HUES64 (cell line): ENCODE results near the gene GPR153.

Source experiments
- H3K27ac ChIP-seq: 2 replicates; pipeline ENCODE4 v1.7.0; 2013; ENCODE audit warnings: low read depth, low read length, inconsistent platforms
- H3K27me3 ChIP-seq: 2 replicates; pipeline ENCODE4 v1.6.1; 2013; ENCODE audit warnings: mild to moderate bottlenecking, low read length; ENCODE audit not compliant: insufficient read depth
- H3K36me3 ChIP-seq: 2 replicates; pipeline ENCODE4 v1.6.1; 2013; ENCODE audit warnings: mild to moderate bottlenecking, low read length; ENCODE audit not compliant: insufficient read depth
- H3K4me1 ChIP-seq: 2 replicates; pipeline ENCODE4 v1.6.1; 2013; ENCODE audit warnings: mild to moderate bottlenecking, low read length, moderate library complexity; ENCODE audit not compliant: insufficient read depth
- H3K4me3 ChIP-seq: 2 replicates; pipeline ENCODE4 v1.5.1; 2013; ENCODE audit warnings: mild to moderate bottlenecking, low read length, moderate library complexity
- H3K9ac ChIP-seq: 2 replicates; pipeline ENCODE4 v1.6.1; 2013; ENCODE audit warnings: mild to moderate bottlenecking, low read depth, low read length
- H3K9me3 ChIP-seq: 2 replicates; pipeline ENCODE4 v1.6.1; 2013; ENCODE audit warnings: low read depth, low read length; ENCODE audit not compliant: insufficient read depth
- WGBS: fragments of 150-250, 120-280 bp; methylation state at CpG from one replicate; pipeline ENCODE4 v1.1.7; 2013; ENCODE audit warnings: missing lambda C conversion rate; 5-methylcytosine and 5-hydroxymethylcytosine counted together

Gene GPR153

GRCh38 chr1:6248161-6248776 lies 12.6 kb downstream of the GPR153 start:
- Histone ChIP-seq H3K4me1 (peaks cover 6% of the 10 kb centered on the region; the same call in 1 of the 2 replicates), H3K9ac (no peak overlapping the region), H3K27ac (no peak overlapping the region), H3K9me3 (no peaks in the 10 kb centered on the region), H3K27me3 (peaks cover 78% of the 10 kb centered on the region), H3K36me3 (no peaks in the 10 kb centered on the region), H3K4me3 (peak overlapping the region; percentile 46; the same call in 1 of the 2 replicates)
- 88% methylated on average over 14 of the region's 14 CpGs for WGBS

- H3K36me3 ChIP-seq, result no peaks in the 10 kb centered on the region
- H3K4me3 ChIP-seq, result no peak overlapping the region
- whole genome bisulfite sequencing, result 77% methylated on average over 5 of the region's 5 CpGs
- no peak overlapping the region for H3K9ac ChIP-seq
- no peaks in the 10 kb centered on the region for H3K9me3 ChIP-seq
- H3K4me1 ChIP-seq, result peaks cover 12% of the 10 kb centered on the region; the same call in 1 of the 2 replicates
- H3K27me3 ChIP-seq, result peaks cover 84% of the 10 kb centered on the region
- no peak overlapping the region; the same call in 1 of the 2 replicates for H3K27ac ChIP-seq
Observed at GRCh38 chr1:6247651-6248050, 13.2 kb downstream of the GPR153 start.

GRCh38 chr1:6246497-6247467 lies 14.1 kb downstream of the GPR153 start:
- Histone ChIP-seq H3K9me3 (no peaks in the 10 kb centered on the region), H3K4me3 (peak overlapping the region; percentile 70), H3K27me3 (peaks cover 81% of the 10 kb centered on the region), H3K36me3 (no peaks in the 10 kb centered on the region), H3K9ac (peak overlapping the region; percentile 43; the same call in 1 of the 2 replicates), H3K27ac (peak overlapping the region; percentile 77; the same call in 1 of the 2 replicates), H3K4me1 (peaks cover 12% of the 10 kb centered on the region; the same call in 1 of the 2 replicates)
- 11% methylated on average over 30 of the region's 30 CpGs for WGBS

- H3K4me1 ChIP-seq, result peaks cover 18% of the 10 kb centered on the region
- H3K9me3 ChIP-seq, result no peaks in the 10 kb centered on the region
- WGBS, result 2% methylated on average over 49 of the region's 49 CpGs
- peak overlapping the region; percentile 70 for H3K4me3 ChIP-seq
- peak overlapping the region; percentile 77; the same call in 1 of the 2 replicates for H3K27ac ChIP-seq
- peak overlapping the region; percentile 43; the same call in 1 of the 2 replicates for H3K9ac ChIP-seq
- peaks cover 79% of the 10 kb centered on the region for H3K27me3 ChIP-seq
- H3K36me3 ChIP-seq, result no peaks in the 10 kb centered on the region
Observed at GRCh38 chr1:6245869-6246496, 14.9 kb downstream of the GPR153 start.

- H3K9ac ChIP-seq, result no peak overlapping the region
- H3K27ac ChIP-seq, result peak overlapping the region; percentile 77; the same call in 1 of the 2 replicates
- peak overlapping the region; percentile 70 for H3K4me3 ChIP-seq
- no peaks in the 10 kb centered on the region for H3K9me3 ChIP-seq
- H3K4me1 ChIP-seq, result peaks cover 25% of the 10 kb centered on the region
- no peaks in the 10 kb centered on the region for H3K36me3 ChIP-seq
- H3K27me3 ChIP-seq, result peaks cover 78% of the 10 kb centered on the region
- under 1% methylated on average over 79 of the region's 79 CpGs for WGBS
Observed at GRCh38 chr1:6245086-6245868, 15.6 kb downstream of the GPR153 start.

GRCh38 chr1:6244401-6245049 lies 16.4 kb downstream of the GPR153 start:
- Histone ChIP-seq H3K9me3 (no peaks in the 10 kb centered on the region), H3K36me3 (no peaks in the 10 kb centered on the region), H3K9ac (no peak overlapping the region; the same call in 1 of the 2 replicates), H3K4me1 (peaks cover 30% of the 10 kb centered on the region), H3K27ac (no peak overlapping the region; the same call in 1 of the 2 replicates), H3K4me3 (peak overlapping the region; percentile 70), H3K27me3 (peaks cover 70% of the 10 kb centered on the region)
- under 1% methylated on average over 19 of the region's 24 CpGs for WGBS

GRCh38 chr1:6243993-6244392 lies 16.9 kb downstream of the GPR153 start, which contains the start of gene HES3:
HES3 (plus strand) TSS chr1:6244179; CDS start chr1:6244366, 187 bp downstream.
- peak within 1 kb of the TSS; percentile 70 for H3K4me3 ChIP-seq
- peak within 1 kb of the TSS; percentile 30; the same call in 1 of the 2 replicates for H3K27ac ChIP-seq
- no peaks in the 10 kb centered on the region for H3K9me3 ChIP-seq
- no peaks in the 10 kb centered on the region for H3K36me3 ChIP-seq
- no peak within 1 kb of the TSS; the same call in 1 of the 2 replicates for H3K9ac ChIP-seq
- peaks cover 34% of the 10 kb centered on the region for H3K4me1 ChIP-seq
- under 1% methylated on average over 16 of the region's 16 CpGs for WGBS
- H3K27me3 ChIP-seq, result peaks cover 65% of the 10 kb centered on the region

- H3K36me3 ChIP-seq, result no peaks in the 10 kb centered on the region
- no peaks in the 10 kb centered on the region for H3K9me3 ChIP-seq
- peak overlapping the region; percentile 70; the same call in 1 of the 2 replicates for H3K4me3 ChIP-seq
- H3K27me3 ChIP-seq, result peaks cover 57% of the 10 kb centered on the region
- no peak overlapping the region for H3K9ac ChIP-seq
- WGBS, result 36% methylated on average over 20 of the region's 20 CpGs
- no peak overlapping the region; the same call in 1 of the 2 replicates for H3K27ac ChIP-seq
- peaks cover 37% of the 10 kb centered on the region for H3K4me1 ChIP-seq
Observed at GRCh38 chr1:6243053-6243834, 17.7 kb downstream of the GPR153 start.

GRCh38 chr1:6241887-6242740 lies 18.8 kb downstream of the GPR153 start:
- Histone ChIP-seq H3K9me3 (no peaks in the 10 kb centered on the region), H3K27ac (peak overlapping the region; percentile 91; the same call in 1 of the 2 replicates), H3K36me3 (no peaks in the 10 kb centered on the region), H3K27me3 (peaks cover 46% of the 10 kb centered on the region), H3K9ac (no peak overlapping the region), H3K4me3 (peak overlapping the region; percentile 34), H3K4me1 (peaks cover 37% of the 10 kb centered on the region)
- WGBS, result under 1% methylated on average over 99 of the region's 99 CpGs
